ENCODE results near the gene SAV1.

Gene SAV1

GRCh38 chr14:50605766-50606165, 62.3 kb downstream of the SAV1 start:
- DNase-seq, result no peak

- no peak for DNase-seq
Measured at GRCh38 chr14:50603565-50603964, 64.5 kb downstream of the SAV1 start.

GRCh38 chr14:50602035-50602434, 66.1 kb downstream of the SAV1 start:
- no peak for DNase-seq

GRCh38 chr14:50601394-50601793, 66.7 kb downstream of the SAV1 start:
- DNase-seq, result no peak

- no peak for DNase-seq
Measured at GRCh38 chr14:50600849-50601248, 67.3 kb downstream of the SAV1 start.

- no peak for DNase-seq
Measured at GRCh38 chr14:50599700-50600444, 68.2 kb downstream of the SAV1 start.

GRCh38 chr14:50598765-50599164, 69.3 kb downstream of the SAV1 start:
- no peak for DNase-seq

- DNase-seq, result no peak
Measured at GRCh38 chr14:50594577-50595316, 73.4 kb downstream of the SAV1 start.

GRCh38 chr14:50590464-50590863, 77.6 kb downstream of the SAV1 start:
- DNase-seq, result no peak
